ENCODE measurements around the gene ZNF746. TPM values are rescaled to one million over a fixed set of nuclear protein-coding genes. Genes with fewer than 3 reads are reported as not detected.

Gene ZNF746
- total and polyA plus RNA-seq, 9 of the 15 experiments (the other 6 are each of a cell fraction or from before 2014, with no cell fraction given): 1.7 to 31.6 (median 13.3) TPM

DNA sequence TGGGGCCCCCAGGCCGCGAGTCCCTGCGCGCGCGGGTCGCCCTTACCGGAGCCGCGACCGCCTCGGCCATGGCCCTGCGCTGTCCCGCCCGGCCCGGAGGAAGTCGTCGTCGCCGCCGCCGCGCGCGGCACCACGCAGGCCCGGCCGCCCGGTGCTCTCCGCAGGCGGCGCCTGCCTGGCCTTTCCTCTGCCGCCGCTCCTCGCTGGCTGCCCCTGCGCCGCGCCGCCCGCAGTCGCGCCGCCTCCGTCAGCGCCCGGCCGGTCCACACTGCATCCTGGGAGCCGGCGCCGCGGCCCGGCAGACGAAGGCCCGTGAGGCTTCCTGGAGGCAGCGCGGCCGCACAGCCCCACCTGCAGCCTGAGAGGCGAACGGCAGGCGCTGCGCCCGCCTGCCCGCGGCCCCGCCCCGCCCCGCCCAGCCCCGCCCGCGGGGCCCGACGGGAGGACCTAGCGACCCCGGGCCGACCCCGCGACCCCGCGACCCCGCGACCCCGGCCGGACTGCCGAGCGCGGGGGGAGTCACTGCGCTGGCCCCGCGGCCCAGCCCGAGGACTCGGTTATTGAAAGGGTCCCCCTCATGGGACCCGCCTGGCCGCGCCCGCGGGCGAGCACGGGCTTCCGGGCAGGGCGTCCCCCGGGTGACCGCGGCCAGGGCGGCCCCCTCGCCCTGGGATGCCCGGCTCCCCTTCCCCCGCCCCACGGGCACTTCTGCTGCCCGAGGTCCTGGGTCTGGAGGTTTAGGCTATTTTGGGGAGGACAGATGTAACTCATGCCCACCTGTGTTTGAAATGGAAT is at the start of gene ZNF746 (continued):
- TF ChIP-seq, protein P1, sequence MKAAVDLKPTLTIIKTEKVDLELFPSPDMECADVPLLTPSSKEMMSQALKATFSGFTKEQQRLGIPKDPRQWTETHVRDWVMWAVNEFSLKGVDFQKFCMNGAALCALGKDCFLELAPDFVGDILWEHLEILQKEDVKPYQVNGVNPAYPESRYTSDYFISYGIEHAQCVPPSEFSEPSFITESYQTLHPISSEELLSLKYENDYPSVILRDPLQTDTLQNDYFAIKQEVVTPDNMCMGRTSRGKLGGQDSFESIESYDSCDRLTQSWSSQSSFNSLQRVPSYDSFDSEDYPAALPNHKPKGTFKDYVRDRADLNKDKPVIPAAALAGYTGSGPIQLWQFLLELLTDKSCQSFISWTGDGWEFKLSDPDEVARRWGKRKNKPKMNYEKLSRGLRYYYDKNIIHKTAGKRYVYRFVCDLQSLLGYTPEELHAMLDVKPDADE (conservative IDR thresholded peaks at IDR 0.05; ENCODE audit: control insufficient read depth, low read depth, low read length): peak; percentile 88; the same call in 1 of the 2 replicates
- TF ChIP-seq RUNX1 (IDR thresholded peaks at IDR 0.05; ENCODE audit: low read depth): 0 out of 2 replicates have a peak, but pooled peaks have one; percentile 55
- peak; percentile 76 for TF ChIP-seq TBP (optimal IDR thresholded peaks at IDR 0.05; ENCODE audit: low read depth, low read length)
- TF ChIP-seq HMGN3 (IDR thresholded peaks at IDR 0.05; ENCODE audit: borderline replicate concordance, extremely low read depth, insufficient read length, low read depth, low read length): no peak
- no peak for TF ChIP-seq ZNF408 (CRISPR knock-in tag; IDR thresholded peaks at IDR 0.05; ENCODE audit: low read depth)
- TF ChIP-seq, protein P2, sequence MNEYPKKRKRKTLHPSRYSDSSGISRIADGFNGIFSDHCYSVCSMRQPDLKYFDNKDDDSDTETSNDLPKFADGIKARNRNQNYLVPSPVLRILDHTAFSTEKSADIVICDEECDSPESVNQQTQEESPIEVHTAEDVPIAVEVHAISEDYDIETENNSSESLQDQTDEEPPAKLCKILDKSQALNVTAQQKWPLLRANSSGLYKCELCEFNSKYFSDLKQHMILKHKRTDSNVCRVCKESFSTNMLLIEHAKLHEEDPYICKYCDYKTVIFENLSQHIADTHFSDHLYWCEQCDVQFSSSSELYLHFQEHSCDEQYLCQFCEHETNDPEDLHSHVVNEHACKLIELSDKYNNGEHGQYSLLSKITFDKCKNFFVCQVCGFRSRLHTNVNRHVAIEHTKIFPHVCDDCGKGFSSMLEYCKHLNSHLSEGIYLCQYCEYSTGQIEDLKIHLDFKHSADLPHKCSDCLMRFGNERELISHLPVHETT (CRISPR knock-in tag; conservative IDR thresholded peaks at IDR 0.05 in 1 of 2, IDR thresholded peaks at IDR 0.05 in 1 of 2): peak in 1 of 2 experiments; percentile 83; a peak in 2 of 4 replicates
- peak; percentile 53; the same call in 1 of the 2 replicates for TF ChIP-seq ZKSCAN1 (IDR thresholded peaks at IDR 0.05; ENCODE audit: low read depth, low read length)
- TF ChIP-seq POU5F1 (IDR thresholded peaks at IDR 0.05; ENCODE audit: borderline replicate concordance, low read depth, low read length, partially characterized antibody): no peak
- TF ChIP-seq, protein P3, sequence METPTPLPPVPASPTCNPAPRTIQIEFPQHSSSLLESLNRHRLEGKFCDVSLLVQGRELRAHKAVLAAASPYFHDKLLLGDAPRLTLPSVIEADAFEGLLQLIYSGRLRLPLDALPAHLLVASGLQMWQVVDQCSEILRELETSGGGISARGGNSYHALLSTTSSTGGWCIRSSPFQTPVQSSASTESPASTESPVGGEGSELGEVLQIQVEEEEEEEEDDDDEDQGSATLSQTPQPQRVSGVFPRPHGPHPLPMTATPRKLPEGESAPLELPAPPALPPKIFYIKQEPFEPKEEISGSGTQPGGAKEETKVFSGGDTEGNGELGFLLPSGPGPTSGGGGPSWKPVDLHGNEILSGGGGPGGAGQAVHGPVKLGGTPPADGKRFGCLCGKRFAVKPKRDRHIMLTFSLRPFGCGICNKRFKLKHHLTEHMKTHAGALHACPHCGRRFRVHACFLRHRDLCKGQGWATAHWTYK (CRISPR knock-in tag; IDR thresholded peaks at IDR 0.05): peak; percentile 17; the same call in 1 of the 2 replicates
- TF ChIP-seq WHSC1 (IDR thresholded peaks at IDR 0.05; ENCODE audit: low read length): no peak
- no peak for TF ChIP-seq BRCA1 (IDR thresholded peaks at IDR 0.05)
- TF ChIP-seq BRCA1 (CRISPR knock-in tag; IDR thresholded peaks at IDR 0.05): no peak
- no peak for TF ChIP-seq ARNT (IDR thresholded peaks at IDR 0.05)

Measured in K562 (cell line).